Tracheal epithelial cell (primary cell): ENCODE measurements around the gene SRXN1. TPM values are rescaled to one million over a fixed set of nuclear protein-coding genes. Genes with fewer than 3 reads are reported as not detected.

Experiments used
- total RNA-seq: library from RNA; depleted of rRNA; stranded (reverse); fragments of >200 nt; gene quantifications from 2 replicates; pipeline ENCODE4 v1.2.1, GENCODE V29; 2014

Gene SRXN1
- total RNA-seq = 68.0 and 171 TPM in 2 replicates

GRCh38 chr20:653110-653589, at the start of gene SRXN1:
Gene SRXN1 (minus strand): TSS chr20:653200. CDS start chr20:653185, 15 bp downstream.

GRCh38 chr20:675453-676314, 22.7 kb upstream of the SRXN1 start, which contains the start of gene SCRT2:
Gene SCRT2 (minus strand): TSS chr20:675802. CDS start chr20:675601, 201 bp downstream.

GRCh38 chr20:610130-611046, 42.6 kb downstream of the SRXN1 start, which contains the start of gene TCF15:
Gene TCF15 (minus strand): TSS chr20:610309. CDS start chr20:610237, 72 bp downstream.

Other genes with a start within 250 kb of the SRXN1 start
- gene RBCK1, start 244.9 kb downstream of the SRXN1 start, total RNA-seq = 235 and 274 TPM in 2 replicates
- 31.5 and 36.1 TPM in 2 replicates for gene TBC1D20, start 190.7 kb downstream of the SRXN1 start, total RNA-seq
- 148 and 233 TPM in 2 replicates for gene CSNK2A1, start 109.4 kb downstream of the SRXN1 start, total RNA-seq
- not detected in 2 replicates for gene TCF15, start 42.9 kb downstream of the SRXN1 start, total RNA-seq
- not detected in 2 replicates for gene SCRT2, start 22.6 kb upstream of the SRXN1 start, total RNA-seq
- 0.96 and 1.3 TPM in 2 replicates for gene SLC52A3, start 115.3 kb upstream of the SRXN1 start, total RNA-seq
- gene FAM110A, start 180.5 kb upstream of the SRXN1 start, total RNA-seq = 10.1 and 15.8 TPM in 2 replicates